ENCODE results near the gene GABARAP.

The GABARAP gene

DNA sequence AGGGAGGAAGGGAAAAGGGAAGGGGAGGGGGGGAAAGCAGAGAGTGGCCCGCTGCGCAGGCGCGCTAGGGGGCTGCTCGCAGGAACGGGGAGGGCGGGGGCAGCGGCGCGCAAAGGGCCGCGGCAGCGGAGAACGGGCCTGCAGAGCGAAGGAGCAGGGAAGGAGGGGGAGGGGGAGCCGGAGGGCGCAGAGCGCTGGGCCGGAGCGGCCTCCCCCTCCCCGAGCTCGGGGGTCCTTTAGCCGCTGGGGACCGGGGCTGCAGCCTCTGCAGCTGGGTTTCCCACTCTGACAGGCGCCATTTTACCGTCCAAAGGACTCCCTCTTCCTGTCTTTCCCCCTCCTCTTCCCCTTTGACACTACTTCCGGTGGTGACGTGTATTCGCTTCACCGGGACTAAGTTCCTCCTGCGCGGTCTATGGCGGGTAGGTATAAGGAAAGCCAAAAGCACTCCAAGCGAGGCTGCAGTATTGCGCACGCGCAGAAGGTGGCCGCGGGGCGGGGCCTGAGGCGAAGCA is 9.5 kb upstream of the GABARAP start, which contains the start of gene CTDNEP1 (continued):
- TF ChIP-seq AEBP2 (tag by site-specific recombination; IDR thresholded peaks at IDR 0.05; ENCODE audit: borderline replicate concordance) (no peak), KLF1 (tag by site-specific recombination; IDR thresholded peaks at IDR 0.05) (no peak), BCL6B (tag by site-specific recombination; IDR thresholded peaks at IDR 0.05) (no peak), ZNF518A (tag by site-specific recombination; conservative IDR thresholded peaks at IDR 0.05; ENCODE audit: low read depth) (peak; percentile 69), REPIN1 (tag by site-specific recombination; IDR thresholded peaks at IDR 0.05; ENCODE audit: low read depth) (no peak), ZNF560 (tag by site-specific recombination; IDR thresholded peaks at IDR 0.05; ENCODE audit: borderline replicate concordance) (no peak), ZBTB7A (tag by site-specific recombination; IDR thresholded peaks at IDR 0.05; ENCODE audit: low read depth) (peak; percentile 81), ZNF701 (tag by site-specific recombination; IDR thresholded peaks at IDR 0.05) (no peak), PRDM1 (tag by site-specific recombination; IDR thresholded peaks at IDR 0.05) (no peak), ZNF660 (tag by site-specific recombination; IDR thresholded peaks at IDR 0.05) (peak; percentile 2; the same call in 1 of the 2 replicates), ZNF488 (tag by site-specific recombination; IDR thresholded peaks at IDR 0.05) (no peak), PATZ1 (tag by site-specific recombination; IDR thresholded peaks at IDR 0.05) (no peak), ZNF785 (tag by site-specific recombination; IDR thresholded peaks at IDR 0.05) (no peak), ZNF37A (tag by site-specific recombination; IDR thresholded peaks at IDR 0.05) (no peak), KLF16 (tag by site-specific recombination; IDR thresholded peaks at IDR 0.05) (peak; percentile 22; the same call in 1 of the 2 replicates), ZBTB10 (tag by site-specific recombination; IDR thresholded peaks at IDR 0.05) (no peak), ATF2 (tag by site-specific recombination; IDR thresholded peaks at IDR 0.05; ENCODE audit: low read depth) (no peak), ZNF391 (tag by site-specific recombination; IDR thresholded peaks at IDR 0.05; ENCODE audit: borderline replicate concordance, low read depth) (0 out of 2 replicates have a peak, but pooled peaks have one; percentile 18)
- TF ChIP-seq, protein P1, sequence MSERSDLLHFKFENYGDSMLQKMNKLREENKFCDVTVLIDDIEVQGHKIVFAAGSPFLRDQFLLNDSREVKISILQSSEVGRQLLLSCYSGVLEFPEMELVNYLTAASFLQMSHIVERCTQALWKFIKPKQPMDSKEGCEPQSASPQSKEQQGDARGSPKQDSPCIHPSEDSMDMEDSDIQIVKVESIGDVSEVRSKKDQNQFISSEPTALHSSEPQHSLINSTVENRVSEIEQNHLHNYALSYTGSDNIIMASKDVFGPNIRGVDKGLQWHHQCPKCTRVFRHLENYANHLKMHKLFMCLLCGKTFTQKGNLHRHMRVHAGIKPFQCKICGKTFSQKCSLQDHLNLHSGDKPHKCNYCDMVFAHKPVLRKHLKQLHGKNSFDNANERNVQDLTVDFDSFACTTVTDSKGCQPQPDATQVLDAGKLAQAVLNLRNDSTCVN (tag by site-specific recombination; optimal IDR thresholded peaks at IDR 0.05) = no peak
- TF ChIP-seq, protein P2, sequence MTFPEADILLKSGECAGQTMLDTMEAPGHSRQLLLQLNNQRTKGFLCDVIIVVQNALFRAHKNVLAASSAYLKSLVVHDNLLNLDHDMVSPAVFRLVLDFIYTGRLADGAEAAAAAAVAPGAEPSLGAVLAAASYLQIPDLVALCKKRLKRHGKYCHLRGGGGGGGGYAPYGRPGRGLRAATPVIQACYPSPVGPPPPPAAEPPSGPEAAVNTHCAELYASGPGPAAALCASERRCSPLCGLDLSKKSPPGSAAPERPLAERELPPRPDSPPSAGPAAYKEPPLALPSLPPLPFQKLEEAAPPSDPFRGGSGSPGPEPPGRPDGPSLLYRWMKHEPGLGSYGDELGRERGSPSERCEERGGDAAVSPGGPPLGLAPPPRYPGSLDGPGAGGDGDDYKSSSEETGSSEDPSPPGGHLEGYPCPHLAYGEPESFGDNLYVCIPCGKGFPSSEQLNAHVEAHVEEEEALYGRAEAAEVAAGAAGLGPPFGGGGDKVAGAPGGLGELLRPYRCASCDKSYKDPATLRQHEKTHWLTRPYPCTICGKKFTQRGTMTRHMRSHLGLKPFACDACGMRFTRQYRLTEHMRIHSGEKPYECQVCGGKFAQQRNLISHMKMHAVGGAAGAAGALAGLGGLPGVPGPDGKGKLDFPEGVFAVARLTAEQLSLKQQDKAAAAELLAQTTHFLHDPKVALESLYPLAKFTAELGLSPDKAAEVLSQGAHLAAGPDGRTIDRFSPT (tag by site-specific recombination; IDR thresholded peaks at IDR 0.05) = no peak
